Kidney (tissue), 14 donors: ENCODE data around the gene LYPD3. TPM values are rescaled to one million over a fixed set of nuclear protein-coding genes. Genes with fewer than 3 reads are reported as not detected.

Source experiments
- DNase-seq, 5 donors: peaks; one replicate each; pipeline ENCODE4 v3.0.0-alpha.2; 2013 to 2020
- FAIRE-seq: peaks from 2 replicates; lab custom pipeline; 2012; peaks lifted over from hg19 to GRCh38; lab: Jason Lieb, UNC
- H3K27ac ChIP-seq, 2 donors: one replicate each; pipeline ENCODE4 v1.7.0; 2013; ENCODE audit warnings: low read depth in 2 of 2, low read length in 2 of 2, inconsistent platforms in 1 of 2
- H3K27me3 ChIP-seq: one replicate; pipeline ENCODE4 v1.7.1; 2013; ENCODE audit warnings: low read length, inconsistent platforms; ENCODE audit not compliant: control insufficient read depth, insufficient read depth
- H3K36me3 ChIP-seq, 3 donors: one replicate each; pipeline versions ENCODE4 v1.7.0 to v1.7.1; 2013; ENCODE audit warnings: low read length in 3 of 3, control low read depth in 1 of 3, inconsistent platforms in 1 of 3; ENCODE audit not compliant: insufficient read depth in 3 of 3, control insufficient read depth in 2 of 3
- H3K4me1 ChIP-seq, 3 donors: one replicate each; pipeline versions ENCODE4 v1.7.0 to v1.7.1; 2013; ENCODE audit warnings: low read length in 3 of 3, inconsistent platforms in 1 of 3, low read depth in 1 of 3; ENCODE audit not compliant: control insufficient read depth in 2 of 3, insufficient read depth in 2 of 3
- H3K4me3 ChIP-seq, 3 donors: one replicate each; pipeline versions ENCODE4 v1.7.0 to v1.8.1; 2013; ENCODE audit warnings: low read length in 3 of 3, control low read depth in 1 of 3, inconsistent platforms in 1 of 3
- H3K9ac ChIP-seq, 3 donors: one replicate each; pipeline versions ENCODE4 v1.7.0 to v1.7.1; 2013; ENCODE audit warnings: low read length in 3 of 3, control low read depth in 1 of 3, inconsistent platforms in 1 of 3
- H3K9me3 ChIP-seq, 3 donors: one replicate each; pipeline versions ENCODE4 v1.7.0 to v1.7.1; 2013; ENCODE audit warnings: low read length in 3 of 3, control low read depth in 1 of 3, inconsistent platforms in 1 of 3; ENCODE audit not compliant: control insufficient read depth in 2 of 3, insufficient read depth in 1 of 3
- CTCF ChIP-seq: IDR thresholded peaks from 3 replicates; pipeline ENCODE4 v1.5.1; 2012; ENCODE audit warnings: mild to moderate bottlenecking, moderate library complexity, borderline replicate concordance; ENCODE audit not compliant: insufficient read depth; ENCODE audit errors: extremely low read depth
- intact Hi-C: fragments of 100-400 bp; cut with DNase I; formaldehyde crosslinking; loops from one replicate; pipeline ENCODE4 v1.11.1; 2022
- polyA plus RNA-seq: library from polyadenylated mRNA; stranded (reverse); fragments of 350-450 nt; fragmentation: Illumina TruSeq; extraction: RNeasy Lipid Tissue Mini Kit (QIAGEN cat#74804); gene quantifications from one replicate; pipeline ENCODE4 v1.2.3, GENCODE V29; 2014; ENCODE audit warnings: low read depth, low replicate concordance; ENCODE audit not compliant: insufficient read depth
- total RNA-seq: library from RNA; stranded (reverse); fragmentation: NEBNext Ultra II Directional; extraction: Animal tissue kit (Norgen Biotek cat#: 25700); gene quantifications from one replicate; pipeline ENCODE4 v1.2.1, GENCODE V29; 2021
- donor health status: control.
- donor health status: control.
- donor health status: control.
- donor health status: control.
- donor health status: control.
- donor health status: DM: yes; HTN: yes; CAD: no.
- donor health status: Normal renal cell carcinoma (clear cell type).

Gene LYPD3
- total and polyA plus RNA-seq, 2 donors from 2014 or later: 1.7 to 2.2 TPM

- no peak for TF ChIP-seq CTCF
- Histone ChIP-seq H3K36me3 (no peaks in the 10 kb centered on the region), H3K27me3 (peaks cover 3% of the 10 kb centered on the region), H3K4me3 (peak overlapping the region in 1 of 3 donors; percentile 4), H3K27ac (no peak overlapping the region), H3K4me1 (peaks cover 0 to 16% (median 3%) of the 10 kb centered on the region in 3 donors), H3K9ac (no peak overlapping the region), H3K9me3 (no peaks in the 10 kb centered on the region)
- FAIRE-seq (no peak), DNase-seq (peak in 4 of 5 donors; percentile 53 to 77 (median 68))
- intact Hi-C loops: no loop called here
These were observed 36.4 kb upstream of the LYPD3 start for GRCh38 chr19:43501661-43502418.

- Histone ChIP-seq H3K4me3 (no peak overlapping the region), H3K9me3 (no peaks in the 10 kb centered on the region), H3K36me3 (peaks cover 0 to 6% (median 3%) of the 10 kb centered on the region in 3 donors), H3K4me1 (peaks cover 0 to 12% (median 0%) of the 10 kb centered on the region in 3 donors), H3K27me3 (peaks cover 3% of the 10 kb centered on the region), H3K27ac (peak overlapping the region; percentile 16 to 32), H3K9ac (no peak overlapping the region)
- no peak for DNase-seq
- FAIRE-seq: no peak
- intact Hi-C loops: no loop called here
- TF ChIP-seq CTCF: no peak
These were observed 33.6 kb upstream of the LYPD3 start for GRCh38 chr19:43499042-43499441.

- no peaks in the 10 kb centered on the region for H3K9me3 ChIP-seq
- peaks cover 3% of the 10 kb centered on the region for H3K27me3 ChIP-seq
- peaks cover 0 to 8% (median 3%) of the 10 kb centered on the region in 3 donors for H3K36me3 ChIP-seq
- H3K27ac ChIP-seq: no peak overlapping the region
- FAIRE-seq (no peak), DNase-seq (peak in 1 of 5 donors; percentile 64)
- no peak overlapping the region for H3K4me3 ChIP-seq
- H3K4me1 ChIP-seq: peaks cover 0 to 7% (median 0%) of the 10 kb centered on the region in 3 donors
- no peak overlapping the region for H3K9ac ChIP-seq
- no peak for TF ChIP-seq CTCF
- intact Hi-C loops: no loop called here
These were observed 32.9 kb upstream of the LYPD3 start for GRCh38 chr19:43498233-43498842.
